Epithelial cell of alveolus of lung (primary cell): ENCODE measurements around the gene ZNF613. TPM values are rescaled to one million over a fixed set of nuclear protein-coding genes. Genes with fewer than 3 reads are reported as not detected.

ENCODE experiments used
- total RNA-seq: library from RNA; depleted of rRNA; stranded (reverse); fragments of >200 nt; gene quantifications from 2 replicates; pipeline ENCODE4 v1.2.1, GENCODE V29; 2015

ZNF613 gene
- 3.0 and 4.9 TPM in 2 replicates for total RNA-seq

DNA sequence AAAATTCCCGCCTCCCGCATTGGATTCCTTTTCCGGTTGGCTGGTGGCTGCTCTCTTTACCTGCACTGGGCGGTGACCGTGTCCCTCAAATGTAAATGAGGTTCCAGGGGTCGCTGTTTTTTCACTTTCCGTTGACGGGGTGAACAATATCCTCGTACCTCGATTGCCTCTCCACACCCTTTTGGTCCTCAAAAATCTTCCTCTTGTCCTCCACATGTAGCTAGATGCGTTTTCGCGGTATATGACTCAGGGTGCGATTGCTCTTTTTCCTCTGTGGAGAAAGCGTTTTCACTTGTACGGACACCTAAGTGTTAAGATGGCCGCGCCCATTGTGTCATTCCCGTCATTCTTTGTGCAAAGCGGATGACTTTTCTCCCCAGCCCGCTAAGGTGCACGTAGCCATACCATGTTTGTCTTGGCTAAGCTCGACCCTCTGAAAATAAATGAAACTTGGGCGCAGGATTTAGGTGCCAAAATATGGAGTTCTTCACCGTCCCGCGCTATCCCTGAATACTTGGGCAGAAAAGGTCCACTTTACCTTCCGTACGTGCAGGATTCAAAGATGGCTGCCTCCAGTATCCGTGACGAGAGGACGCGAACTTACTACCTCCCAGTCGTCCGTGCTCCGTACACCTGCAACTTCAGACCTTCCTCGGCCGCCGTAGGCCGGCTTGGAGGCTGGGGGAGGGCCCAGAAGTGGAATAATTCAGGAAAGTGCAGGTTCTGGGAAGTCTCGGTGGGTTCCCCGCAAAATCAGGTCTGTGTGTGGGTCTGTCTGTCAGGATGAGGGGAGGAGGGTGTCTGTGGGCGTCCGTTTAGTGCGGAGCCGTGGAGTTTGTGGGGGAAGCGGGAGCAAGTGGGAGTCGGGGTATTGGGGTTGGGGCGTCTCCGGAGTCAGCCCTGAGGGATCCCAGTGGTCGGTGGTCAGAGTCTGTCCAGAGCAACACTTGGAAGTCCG lies at the start of gene ZNF613:
Gene ZNF613 (plus strand): TSS at position 689 of the 958 bp plus-strand sequence. CDS start 8,749 bp downstream, outside the sequence.

DNA sequence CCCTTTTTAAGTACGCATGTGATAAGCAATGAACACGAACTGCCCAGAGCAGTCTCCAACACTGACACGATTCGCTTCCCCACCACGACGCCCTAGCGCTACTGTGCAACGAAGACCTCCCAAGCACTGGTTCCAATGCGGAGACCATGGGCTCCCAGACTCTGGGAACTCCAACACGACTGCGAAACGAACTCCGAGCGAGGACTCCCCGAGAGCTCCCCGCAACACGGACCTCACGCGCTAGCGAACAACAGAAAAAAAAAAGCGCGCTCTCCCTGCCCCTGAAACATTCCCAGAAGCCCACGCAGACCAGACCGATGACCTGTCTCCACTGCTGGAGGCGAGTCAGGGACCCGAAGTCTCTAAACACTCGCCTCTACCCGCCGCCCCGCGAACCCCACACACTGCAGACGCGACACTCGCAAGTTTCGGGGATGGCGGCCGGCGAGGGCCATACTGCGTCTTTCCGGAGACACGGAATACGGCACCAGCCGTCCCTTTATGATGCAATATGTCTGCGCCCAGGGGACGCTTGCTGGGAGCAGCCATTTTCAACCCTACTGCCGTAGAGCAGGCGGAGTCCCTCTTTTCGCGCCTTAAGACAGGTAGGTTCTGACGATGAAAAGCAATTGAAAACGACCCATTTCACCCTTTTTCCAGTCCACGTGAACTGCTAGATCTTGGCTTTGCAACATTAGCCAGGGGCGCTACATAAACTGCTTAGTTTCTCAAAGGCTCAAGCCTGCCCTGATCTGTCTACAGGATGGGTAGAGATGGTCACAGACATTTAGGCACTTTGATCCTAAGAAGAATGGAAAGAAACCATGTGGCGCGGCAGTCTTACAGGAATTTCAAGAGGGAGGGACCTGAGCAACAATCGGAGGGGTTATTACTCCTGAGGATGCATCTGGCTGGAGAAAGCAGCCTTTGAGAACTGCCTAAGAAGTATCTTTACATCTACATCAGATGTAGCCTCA lies 39.5 kb upstream of the ZNF613 start, which contains the start of gene ZNF577:
Gene ZNF577 (minus strand): TSS at position 430 of the 977 bp plus-strand sequence. CDS start 7,569 bp downstream, outside the sequence.

DNA sequence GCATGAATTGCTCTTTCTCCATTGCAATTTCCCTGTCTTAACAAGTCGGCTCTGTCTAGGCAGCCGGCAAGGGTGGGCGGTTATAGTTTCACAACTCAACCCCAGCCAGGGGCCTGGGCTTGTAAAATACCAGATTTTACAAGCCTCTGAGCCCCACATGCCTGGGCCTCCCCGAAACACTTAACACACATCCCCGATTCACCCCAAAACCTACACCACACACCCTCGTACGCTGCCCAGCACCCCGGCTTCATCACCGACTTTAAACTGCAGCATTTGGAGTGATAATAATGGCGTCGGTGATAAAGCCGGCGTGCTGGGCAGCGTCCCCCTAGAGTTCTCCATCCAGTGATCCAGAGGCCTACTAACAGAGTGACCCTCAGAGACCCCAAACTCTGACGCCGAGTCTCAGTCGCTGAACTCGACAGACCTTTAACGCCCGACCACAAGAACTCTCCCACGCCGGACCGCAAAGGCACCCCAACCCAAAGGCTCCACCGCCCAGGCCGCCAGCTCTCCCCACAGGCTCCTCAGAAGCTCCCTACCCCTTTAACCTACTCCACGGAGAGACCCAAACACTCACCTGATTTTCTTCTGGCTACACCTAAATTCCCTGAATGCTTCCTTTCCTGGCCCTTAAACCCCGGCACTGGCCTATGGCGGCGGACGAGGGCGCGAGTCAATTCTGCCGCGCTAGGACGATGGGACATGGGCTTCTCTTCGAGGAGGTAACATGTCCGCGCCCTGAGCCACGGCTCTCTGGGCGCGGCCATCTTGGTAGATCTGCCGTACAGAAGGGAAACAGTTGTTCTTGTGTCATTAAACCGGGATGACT lies 22.7 kb upstream of the ZNF613 start, which contains the start of gene ZNF649:
Gene ZNF649 (minus strand): TSS at position 687 of the 835 bp plus-strand sequence. CDS start 4,910 bp downstream, outside the sequence.

DNA sequence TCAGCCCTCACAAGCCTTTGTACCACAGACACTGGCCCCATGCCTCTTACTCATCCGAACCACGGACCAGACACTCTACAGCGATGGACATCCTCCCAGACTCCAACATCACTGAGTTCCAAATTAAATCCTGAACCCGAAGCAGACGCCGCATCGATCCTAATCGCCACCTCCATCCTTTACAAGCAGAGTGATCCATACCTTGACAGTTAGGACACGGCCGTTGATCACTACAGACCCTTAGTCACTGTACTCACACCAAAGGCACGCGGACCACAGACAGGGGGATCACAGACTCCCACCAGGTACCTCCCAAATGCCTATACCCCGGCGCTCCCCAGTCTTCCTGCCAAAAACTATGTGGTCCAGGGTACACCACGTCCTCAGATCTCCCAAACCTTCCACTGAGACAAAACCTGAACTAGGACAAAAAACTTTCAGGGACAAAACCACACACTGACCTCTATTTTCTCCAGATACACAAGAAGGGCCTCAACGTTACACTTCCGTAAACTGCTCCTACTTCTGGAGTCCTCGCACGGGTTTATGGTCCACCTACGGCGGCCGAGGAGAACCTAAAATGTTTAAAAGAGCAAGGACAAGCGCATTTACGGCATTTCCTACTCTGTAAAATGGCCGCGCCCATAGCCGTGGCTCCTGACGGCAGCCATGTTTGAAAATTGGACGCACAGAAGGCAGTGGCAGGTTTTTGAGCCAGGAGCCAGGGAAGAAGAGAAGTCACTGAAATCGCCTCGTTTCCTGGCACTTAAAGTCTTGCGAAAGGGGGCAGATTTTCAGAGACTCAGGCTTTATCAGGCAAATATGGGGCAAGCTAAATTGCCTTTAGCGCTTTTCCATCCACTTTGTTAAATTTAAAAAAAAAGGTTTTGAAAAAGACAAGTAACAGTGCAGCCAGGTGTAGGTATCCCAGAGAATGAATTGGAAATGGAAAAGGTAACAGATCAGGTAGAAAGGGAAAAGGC lies 59.3 kb downstream of the ZNF613 start, which contains the start of gene ZNF350:
Gene ZNF350 (minus strand): TSS at position 532 of the 983 bp plus-strand sequence. CDS start 12,480 bp downstream, outside the sequence.

Other genes starting within 250 kb of the ZNF613 start
- gene SPACA6, start 234.1 kb upstream of the ZNF613 start, total RNA-seq: 2.8 and 3.9 TPM in 2 replicates
- 0.52 and 1.8 TPM in 2 replicates for gene HAS1, start 203.5 kb upstream of the ZNF613 start, total RNA-seq
- not detected in 2 replicates for gene FPR1, start 175.6 kb upstream of the ZNF613 start, total RNA-seq
- gene FPR2, start 166.3 kb upstream of the ZNF613 start, total RNA-seq: not detected in 2 replicates
- gene FPR3, start 132.3 kb upstream of the ZNF613 start, total RNA-seq: under 0.01 TPM in 1 of 2 replicates, not detected in the other
- 1.9 and 9.2 TPM in 2 replicates for gene ZNF577, start 39.5 kb upstream of the ZNF613 start, total RNA-seq
- gene ZNF649, start 22.5 kb upstream of the ZNF613 start, total RNA-seq: 5.4 and 7.7 TPM in 2 replicates
- 4.0 and 11.0 TPM in 2 replicates for gene ZNF350, start 59.4 kb downstream of the ZNF613 start, total RNA-seq
- 2.8 and 12.5 TPM in 2 replicates for gene ZNF615, start 80.7 kb downstream of the ZNF613 start, total RNA-seq
- 7.0 and 10.0 TPM in 2 replicates for gene ZNF614, start 100.9 kb downstream of the ZNF613 start, total RNA-seq
- 3.6 and 10.6 TPM in 2 replicates for gene ZNF432, start 121.4 kb downstream of the ZNF613 start, total RNA-seq
- 4.9 and 9.1 TPM in 2 replicates for gene ZNF841, start 168.3 kb downstream of the ZNF613 start, total RNA-seq
- gene ZNF616, start 212.5 kb downstream of the ZNF613 start, total RNA-seq: 5.9 and 11.8 TPM in 2 replicates
- 2.7 and 6.0 TPM in 2 replicates for gene ZNF836, start 244.1 kb downstream of the ZNF613 start, total RNA-seq